Keratinocyte (primary cell): ENCODE measurements around the gene TREH.

ENCODE experiments used
- CTCF ChIP-seq, 3 experiments: IDR thresholded peaks in 1 of 3; conservative IDR thresholded peaks in 1 of 3; optimal IDR thresholded peaks in 1 of 3; 2 replicates in 2 of 3; 3 replicates in 1 of 3; pipeline versions ENCODE3 to v1.5.1; 2011; ENCODE audit warnings: low read length in 3 of 3, mild to moderate bottlenecking in 3 of 3, moderate library complexity in 2 of 3, control low read depth in 1 of 3, inconsistent platforms in 1 of 3; ENCODE audit not compliant: insufficient read depth in 2 of 3; ENCODE audit errors: extremely low read depth in 1 of 3
- EZH2 ChIP-seq: IDR thresholded peaks from one replicate; pipeline ENCODE4 v1.6.1; 2012; ENCODE audit warnings: inconsistent platforms, mild to moderate bottlenecking, low read length, moderate library complexity

- TF ChIP-seq CTCF (optimal IDR thresholded peaks at IDR 0.05 in 1 of 3, IDR thresholded peaks at IDR 0.05 in 1 of 3, conservative IDR thresholded peaks at IDR 0.05 in 1 of 3; ENCODE audit: extremely low read depth in 1 of 3, insufficient read depth in 2 of 3, low read length in 3 of 3): no peak
- no peak for TF ChIP-seq EZH2
Measured at GRCh38 chr11:118690553-118691304, 11.3 kb upstream of the TREH start.
